Adrenal gland (tissue), 5 donors: ENCODE data around the gene DUS1L.

Experiments used
- POLR2A ChIP-seq, 2 donors: fragments of 450-650 bp; IDR thresholded peaks; one replicate each; pipeline ENCODE4 v1.6.1; 2017; ENCODE audit warnings: antibody characterized with exemption in 2 of 2, mild to moderate bottlenecking in 2 of 2, moderate library complexity in 1 of 2
- TF ChIP-seq, protein P1 (sequence below), 6 experiments: fragments of 450-650 bp in 4 of 6; fragments of 200-600 bp in 2 of 6; sonication (generic) in 1 of 6; IDR thresholded peaks; 1 replicate in 5 of 6; 2 replicates in 1 of 6; pipeline versions ENCODE4 v1.5.1 to v1.8.0; 2016 to 2021; ENCODE audit warnings: antibody characterized with exemption in 6 of 6, mild to moderate bottlenecking in 2 of 6, moderate library complexity in 1 of 6
- donor health status: DM: no; HTN: no; CAD: no.

DNA sequence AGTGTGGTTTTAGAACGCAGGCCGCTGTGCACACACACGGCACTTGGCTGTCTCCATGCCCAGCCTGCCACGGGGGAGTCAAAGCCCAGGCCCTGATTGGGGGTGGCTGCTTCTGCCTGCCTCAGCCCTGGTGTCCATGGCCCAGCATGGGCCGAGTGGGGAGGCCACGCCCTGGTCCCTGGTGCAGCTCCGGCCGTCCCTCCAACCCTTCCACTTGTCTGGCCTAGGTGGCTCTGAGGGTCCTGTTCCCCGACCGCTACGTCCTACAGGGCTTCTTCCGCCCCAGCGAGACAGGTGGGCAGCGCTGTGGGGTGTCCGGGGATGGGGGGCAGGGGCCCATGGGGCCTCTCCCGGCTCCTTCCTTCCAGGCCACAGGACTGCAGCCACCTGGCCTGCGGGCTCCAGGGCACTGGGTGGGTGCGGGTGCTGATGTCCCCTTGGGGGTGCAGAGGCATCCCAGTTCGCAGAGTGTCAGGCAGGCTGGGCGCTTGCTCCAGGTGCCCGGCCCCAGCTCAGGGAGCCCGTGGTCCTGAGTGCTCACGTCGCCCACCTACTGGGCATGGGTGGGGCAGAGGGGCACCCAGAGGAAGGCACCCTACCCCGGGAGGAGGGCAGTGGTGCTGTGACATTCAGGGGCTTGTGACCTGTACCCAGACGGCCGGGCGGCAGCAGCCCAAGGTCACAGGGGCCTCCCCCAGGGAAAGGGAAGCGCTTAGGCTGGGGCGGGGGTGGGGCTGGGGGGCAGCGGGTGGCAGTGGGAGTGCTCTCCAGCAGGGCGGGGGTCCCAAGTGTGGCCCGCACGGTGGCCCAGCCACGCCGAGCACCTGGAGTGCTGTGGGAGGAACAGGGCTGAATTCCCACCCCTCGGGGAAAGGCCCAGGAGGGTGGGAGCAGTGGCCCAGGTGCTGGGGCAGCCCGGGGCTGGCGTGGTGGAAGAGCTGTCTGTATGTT is 54.8 kb downstream of the DUS1L start:
- no peak for TF ChIP-seq POLR2A (IDR thresholded peaks at IDR 0.05)
- TF ChIP-seq, protein P1, sequence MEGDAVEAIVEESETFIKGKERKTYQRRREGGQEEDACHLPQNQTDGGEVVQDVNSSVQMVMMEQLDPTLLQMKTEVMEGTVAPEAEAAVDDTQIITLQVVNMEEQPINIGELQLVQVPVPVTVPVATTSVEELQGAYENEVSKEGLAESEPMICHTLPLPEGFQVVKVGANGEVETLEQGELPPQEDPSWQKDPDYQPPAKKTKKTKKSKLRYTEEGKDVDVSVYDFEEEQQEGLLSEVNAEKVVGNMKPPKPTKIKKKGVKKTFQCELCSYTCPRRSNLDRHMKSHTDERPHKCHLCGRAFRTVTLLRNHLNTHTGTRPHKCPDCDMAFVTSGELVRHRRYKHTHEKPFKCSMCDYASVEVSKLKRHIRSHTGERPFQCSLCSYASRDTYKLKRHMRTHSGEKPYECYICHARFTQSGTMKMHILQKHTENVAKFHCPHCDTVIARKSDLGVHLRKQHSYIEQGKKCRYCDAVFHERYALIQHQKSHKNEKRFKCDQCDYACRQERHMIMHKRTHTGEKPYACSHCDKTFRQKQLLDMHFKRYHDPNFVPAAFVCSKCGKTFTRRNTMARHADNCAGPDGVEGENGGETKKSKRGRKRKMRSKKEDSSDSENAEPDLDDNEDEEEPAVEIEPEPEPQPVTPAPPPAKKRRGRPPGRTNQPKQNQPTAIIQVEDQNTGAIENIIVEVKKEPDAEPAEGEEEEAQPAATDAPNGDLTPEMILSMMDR (IDR thresholded peaks at IDR 0.05): no peak
